Measurements from ENCODE around the gene EEF2.

Gene EEF2

GRCh38 chr19:3983936-3984583, 1.2 kb downstream of the EEF2 start:
- Histone ChIP-seq H3K4me1 (ENCODE audit: insufficient read depth, low read length) (peaks cover 19% of the 10 kb centered on the region), H3K9me3 (ENCODE audit: control insufficient read depth, insufficient read depth, low read length) (no peaks in the 10 kb centered on the region), H3K36me3 (ENCODE audit: insufficient read depth, low read length) (peaks cover 50% of the 10 kb centered on the region), H3K9ac (ENCODE audit: low read depth, low read length) (peak overlapping the region; percentile 93)

GRCh38 chr19:3983542-3983914, 1.7 kb downstream of the EEF2 start:
- peaks cover 54% of the 10 kb centered on the region for H3K36me3 ChIP-seq (ENCODE audit: insufficient read depth, low read length)
- H3K4me1 ChIP-seq (ENCODE audit: insufficient read depth, low read length), result peaks cover 19% of the 10 kb centered on the region
- H3K9ac ChIP-seq (ENCODE audit: low read depth, low read length), result peak overlapping the region; percentile 93

GRCh38 chr19:3982701-3983541, 2.3 kb downstream of the EEF2 start:
- Histone ChIP-seq H3K9me3 (ENCODE audit: control insufficient read depth, insufficient read depth, low read length) (no peaks in the 10 kb centered on the region), H3K36me3 (ENCODE audit: insufficient read depth, low read length) (peaks cover 58% of the 10 kb centered on the region), H3K9ac (ENCODE audit: low read depth, low read length) (no peak overlapping the region), H3K4me1 (ENCODE audit: insufficient read depth, low read length) (peaks cover 19% of the 10 kb centered on the region)

More at GRCh38 chr19:3983542-3983914, 1.7 kb downstream of the EEF2 start:
- H3K9me3 ChIP-seq (ENCODE audit: control insufficient read depth, insufficient read depth, low read length), result no peaks in the 10 kb centered on the region

DNA sequence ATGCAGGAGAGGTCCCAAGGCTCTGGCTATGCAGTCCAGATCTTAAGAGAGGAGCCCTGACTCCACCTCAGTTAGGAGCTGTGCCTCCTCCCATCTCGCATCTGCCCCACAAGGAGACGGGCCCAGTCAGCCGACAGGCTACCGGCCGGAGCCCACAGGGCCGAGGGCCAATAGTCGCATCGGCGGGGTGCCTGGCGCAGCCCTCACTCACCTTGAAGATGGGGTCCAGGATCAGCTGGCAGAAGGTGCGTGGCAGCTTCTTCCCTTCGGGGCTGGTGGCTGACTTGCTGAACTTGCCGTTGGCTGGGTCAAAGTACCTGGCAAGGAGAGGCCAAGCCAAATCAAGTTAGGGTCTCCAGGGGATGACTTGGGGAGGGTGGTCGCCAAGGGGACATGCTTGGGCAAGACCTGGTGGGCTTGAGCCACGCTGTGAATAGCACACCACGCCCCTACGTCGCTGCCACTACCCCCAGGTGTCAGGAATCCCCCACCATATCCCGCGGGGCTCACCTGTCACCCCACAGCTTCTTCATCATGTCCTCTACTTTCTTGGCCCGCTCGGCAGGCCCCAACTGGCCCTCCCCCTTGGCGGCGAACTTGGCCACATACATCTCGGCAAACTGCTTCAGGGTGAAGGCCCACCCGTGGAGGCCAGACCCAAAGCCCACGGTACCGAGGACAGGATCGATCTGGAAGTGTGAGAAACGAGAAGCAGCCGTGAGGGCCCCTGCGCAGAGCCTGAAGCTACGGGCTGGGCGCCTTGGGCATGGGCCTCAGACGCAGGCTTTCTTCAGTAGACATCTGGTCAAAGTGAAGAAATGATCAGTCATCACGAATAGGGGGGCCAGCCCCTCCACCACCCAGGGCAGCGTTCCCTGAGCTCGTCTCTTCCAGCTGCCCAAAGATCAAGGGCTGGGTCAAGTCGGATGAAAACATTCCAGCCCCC, 3.3 kb downstream of the EEF2 start:
- Histone ChIP-seq H3K4me1 (ENCODE audit: insufficient read depth, low read length) (peaks cover 19% of the 10 kb centered on the region), H3K9me3 (ENCODE audit: control insufficient read depth, insufficient read depth, low read length) (no peaks in the 10 kb centered on the region), H3K36me3 (ENCODE audit: insufficient read depth, low read length) (peaks cover 68% of the 10 kb centered on the region), H3K9ac (ENCODE audit: low read depth, low read length) (no peak overlapping the region)

DNA sequence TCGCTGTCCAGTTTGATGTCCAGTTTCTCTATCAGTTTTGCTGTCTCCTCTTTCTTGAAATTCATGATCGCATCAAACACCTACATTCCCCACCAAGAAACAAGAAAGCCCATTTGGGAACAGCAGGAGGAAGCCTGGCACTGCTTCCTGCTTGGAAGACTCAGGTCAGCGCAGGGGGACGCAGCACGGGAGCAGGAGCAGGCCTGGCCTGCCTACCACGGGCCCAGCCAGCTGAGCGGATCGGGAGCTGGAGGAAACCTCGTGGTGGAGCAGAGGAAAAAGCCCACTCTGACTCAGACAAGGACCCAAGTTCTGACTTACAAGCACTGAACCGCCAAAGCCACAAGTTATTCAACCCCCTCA, 3.9 kb downstream of the EEF2 start:
- H3K4me1 ChIP-seq (ENCODE audit: insufficient read depth, low read length), result peaks cover 16% of the 10 kb centered on the region

GRCh38 chr19:3980353-3981251, 4.7 kb downstream of the EEF2 start:
- peaks cover 10% of the 10 kb centered on the region for H3K4me1 ChIP-seq (ENCODE audit: insufficient read depth, low read length)
- H3K9me3 ChIP-seq (ENCODE audit: control insufficient read depth, insufficient read depth, low read length), result no peaks in the 10 kb centered on the region
- no peak overlapping the region for H3K9ac ChIP-seq (ENCODE audit: low read depth, low read length)

More for the DNA sequence above, 3.9 kb downstream of the EEF2 start:
- Histone ChIP-seq H3K36me3 (ENCODE audit: insufficient read depth, low read length) (peaks cover 73% of the 10 kb centered on the region), H3K9ac (ENCODE audit: low read depth, low read length) (no peak overlapping the region), H3K9me3 (ENCODE audit: control insufficient read depth, insufficient read depth, low read length) (no peaks in the 10 kb centered on the region)

DNA sequence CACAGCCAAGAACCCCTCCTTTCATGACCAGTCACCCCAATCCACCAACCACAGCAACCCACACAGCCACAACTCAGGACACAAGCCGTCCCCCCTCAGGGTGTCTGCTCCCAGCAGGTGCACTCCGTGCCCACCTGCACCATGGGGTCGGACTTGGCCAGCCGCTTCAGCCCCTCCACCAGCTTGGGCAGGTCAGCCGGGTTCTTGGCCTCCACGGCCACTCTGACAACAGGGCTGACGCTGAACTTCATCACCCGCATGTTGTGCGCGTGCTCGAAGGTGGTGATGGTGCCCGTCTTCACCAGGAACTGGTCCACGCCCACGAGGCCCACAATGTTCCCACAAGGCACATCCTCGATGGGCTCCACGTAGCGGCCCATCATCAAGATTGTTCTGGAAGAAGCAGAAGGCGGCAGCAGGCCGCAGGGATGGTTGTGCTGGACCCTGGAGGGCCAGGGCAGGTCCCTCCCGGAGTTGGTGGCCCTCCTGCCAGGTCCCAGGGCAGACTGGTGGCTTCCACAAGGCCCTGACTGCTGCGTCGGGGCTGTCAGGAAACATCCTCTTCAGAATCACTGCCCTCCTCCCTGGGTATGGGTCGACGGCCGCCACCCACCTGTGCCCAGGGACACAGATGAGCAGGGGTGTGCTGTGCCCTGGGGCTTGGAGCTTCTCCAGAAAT, 5.5 kb downstream of the EEF2 start:
- Histone ChIP-seq H3K36me3 (ENCODE audit: insufficient read depth, low read length) (peaks cover 85% of the 10 kb centered on the region), H3K9ac (ENCODE audit: low read depth, low read length) (no peak overlapping the region), H3K4me1 (ENCODE audit: insufficient read depth, low read length) (peaks cover 9% of the 10 kb centered on the region; the same call in 1 of the 2 replicates), H3K9me3 (ENCODE audit: control insufficient read depth, insufficient read depth, low read length) (no peaks in the 10 kb centered on the region)

More at GRCh38 chr19:3980353-3981251, 4.7 kb downstream of the EEF2 start:
- H3K36me3 ChIP-seq (ENCODE audit: insufficient read depth, low read length), result peaks cover 78% of the 10 kb centered on the region

GRCh38 chr19:3979289-3979673, 6.0 kb downstream of the EEF2 start:
- H3K4me1 ChIP-seq (ENCODE audit: insufficient read depth, low read length), result peaks cover 9% of the 10 kb centered on the region; the same call in 1 of the 2 replicates
- H3K9ac ChIP-seq (ENCODE audit: low read depth, low read length), result no peak overlapping the region
- H3K9me3 ChIP-seq (ENCODE audit: control insufficient read depth, insufficient read depth, low read length), result no peaks in the 10 kb centered on the region
- peaks cover 83% of the 10 kb centered on the region for H3K36me3 ChIP-seq (ENCODE audit: insufficient read depth, low read length)

GRCh38 chr19:3978145-3978544, 7.1 kb downstream of the EEF2 start:
- Histone ChIP-seq H3K4me1 (ENCODE audit: insufficient read depth, low read length) (no peaks in the 10 kb centered on the region), H3K9ac (ENCODE audit: low read depth, low read length) (no peak overlapping the region), H3K36me3 (ENCODE audit: insufficient read depth, low read length) (peaks cover 72% of the 10 kb centered on the region), H3K9me3 (ENCODE audit: control insufficient read depth, insufficient read depth, low read length) (no peaks in the 10 kb centered on the region)

DNA sequence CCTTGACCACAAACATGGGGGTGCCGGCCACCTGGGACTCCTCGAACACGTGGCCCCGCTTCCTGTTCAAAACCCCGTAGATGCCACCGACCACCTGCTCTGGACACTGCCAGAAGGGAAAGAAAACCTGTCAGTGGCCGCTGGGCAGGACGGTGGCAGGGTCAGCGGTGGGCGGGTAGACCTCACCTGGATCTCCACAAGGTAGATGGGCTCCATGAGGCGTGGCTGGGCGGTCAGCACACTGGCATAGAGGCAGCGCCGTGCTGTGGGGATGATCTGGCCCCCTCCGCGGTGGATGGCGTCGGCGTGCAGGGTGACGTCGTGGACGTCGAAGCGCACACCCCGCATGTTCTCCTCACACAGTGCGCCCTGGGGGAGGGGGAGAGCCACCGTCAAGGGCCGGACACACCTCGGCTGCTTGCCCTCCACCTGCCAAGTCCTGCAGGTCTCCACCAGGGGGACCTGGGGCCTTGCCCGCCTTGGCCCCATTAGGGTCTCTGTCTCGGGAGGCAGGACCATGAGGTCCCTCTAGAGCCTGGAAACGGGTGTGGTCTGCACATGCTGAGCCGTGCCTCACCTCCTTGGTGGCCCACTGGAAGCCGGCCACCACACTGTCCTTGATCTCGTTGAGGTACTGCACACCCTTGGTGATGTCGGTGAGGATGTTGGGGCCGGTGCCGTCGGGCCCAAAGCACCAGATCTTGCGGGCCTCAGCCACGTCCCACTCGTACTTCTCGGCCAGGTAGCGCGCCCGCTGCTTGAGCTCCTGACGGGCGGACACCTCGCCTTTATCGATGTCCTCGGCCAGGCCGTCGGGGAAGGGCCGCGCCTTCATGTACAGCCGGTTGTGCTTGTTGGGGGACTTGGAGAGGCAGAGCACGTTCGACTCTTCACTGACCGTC, 7.8 kb downstream of the EEF2 start:
- H3K36me3 ChIP-seq (ENCODE audit: insufficient read depth, low read length), result peaks cover 66% of the 10 kb centered on the region
- no peaks in the 10 kb centered on the region for H3K4me1 ChIP-seq (ENCODE audit: insufficient read depth, low read length)
- H3K9ac ChIP-seq (ENCODE audit: low read depth, low read length), result no peak overlapping the region
- H3K9me3 ChIP-seq (ENCODE audit: control insufficient read depth, insufficient read depth, low read length), result no peaks in the 10 kb centered on the region

DNA sequence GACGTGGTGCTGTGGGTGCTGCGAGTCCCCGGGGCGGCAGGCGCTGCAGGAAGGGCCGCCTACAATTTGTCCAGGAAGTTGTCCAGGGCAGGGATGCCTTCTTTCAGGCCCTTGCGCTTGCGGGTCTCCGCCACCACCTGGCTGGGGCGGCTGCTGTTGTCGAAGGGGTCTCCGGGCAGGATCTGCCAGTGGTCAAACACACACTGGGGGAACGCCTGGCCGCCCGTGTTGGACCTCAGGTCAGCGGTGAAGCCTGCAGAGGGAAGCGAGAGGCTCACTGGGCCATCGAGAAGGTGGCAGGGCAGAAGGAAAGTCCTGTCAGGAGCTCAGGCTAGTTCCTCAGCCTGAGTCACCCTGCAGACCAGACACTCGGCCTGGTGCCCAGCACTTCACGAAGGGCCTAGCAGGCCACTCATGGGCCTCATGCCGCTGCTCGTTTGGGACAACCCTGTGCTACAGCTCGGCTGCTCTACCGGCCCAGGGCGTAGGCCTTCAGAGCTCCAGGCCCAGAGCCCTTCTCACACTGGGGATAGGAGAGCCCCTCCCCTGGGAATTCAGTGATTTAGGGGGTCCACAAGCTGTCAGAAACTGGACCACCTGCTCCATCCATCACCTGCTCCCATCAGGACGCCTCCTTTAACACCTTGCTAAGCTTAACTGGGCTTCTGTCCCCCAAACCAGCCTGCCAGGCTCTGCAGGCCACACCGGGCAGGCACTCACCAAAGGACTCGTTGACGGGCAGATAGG, 8.6 kb downstream of the EEF2 start:
- H3K4me1 ChIP-seq (ENCODE audit: insufficient read depth, low read length), result no peaks in the 10 kb centered on the region
- peaks cover 58% of the 10 kb centered on the region for H3K36me3 ChIP-seq (ENCODE audit: insufficient read depth, low read length)
- H3K9ac ChIP-seq (ENCODE audit: low read depth, low read length), result no peak overlapping the region
- no peaks in the 10 kb centered on the region for H3K9me3 ChIP-seq (ENCODE audit: control insufficient read depth, insufficient read depth, low read length)

- H3K9ac ChIP-seq (ENCODE audit: low read depth, low read length), result no peak overlapping the region
- H3K36me3 ChIP-seq (ENCODE audit: insufficient read depth, low read length), result peaks cover 50% of the 10 kb centered on the region
- no peaks in the 10 kb centered on the region for H3K9me3 ChIP-seq (ENCODE audit: control insufficient read depth, insufficient read depth, low read length)
- no peaks in the 10 kb centered on the region for H3K4me1 ChIP-seq (ENCODE audit: insufficient read depth, low read length)
Observed at GRCh38 chr19:3975637-3976087, 9.6 kb downstream of the EEF2 start.

Data from ES-I3 (cell line).